GM18498 (cell line): ENCODE measurements around the gene TJP2.
"Not testable (repeated sequence)": the region's sequence is repeated elsewhere in the genome, so short reads cannot be mapped to it uniquely, and the experiment has no call there.

ENCODE experiments used
- ATAC-seq: cut with Tn5 transposase; IDR thresholded peaks from one replicate; pipeline ENCODE4 v1.9.1; 2021; ENCODE audit warnings: mild to moderate bottlenecking, moderate library complexity; ENCODE audit not compliant: unreplicated experiment

TJP2 gene

DNA sequence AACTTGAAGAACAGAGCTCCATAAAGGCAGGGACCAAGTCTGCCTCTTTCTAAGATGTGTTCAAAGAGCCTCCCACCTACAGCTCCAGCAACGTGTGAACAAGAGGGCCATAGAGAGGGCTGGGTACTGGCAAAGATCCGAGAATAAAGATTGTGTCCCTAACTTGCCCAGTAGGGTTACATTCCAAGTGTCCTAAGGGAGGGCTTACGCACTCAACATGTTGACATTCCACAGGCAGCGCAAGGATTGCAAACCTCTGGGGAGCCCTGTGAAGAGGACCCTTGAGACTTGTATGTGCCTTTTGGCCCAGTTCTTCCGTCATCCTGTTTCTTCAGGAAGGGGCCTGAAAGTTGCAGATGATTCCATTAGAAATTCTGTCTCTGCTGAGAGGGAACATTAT lies 102.7 kb downstream of the TJP2 start:
- no peak for ATAC-seq

DNA sequence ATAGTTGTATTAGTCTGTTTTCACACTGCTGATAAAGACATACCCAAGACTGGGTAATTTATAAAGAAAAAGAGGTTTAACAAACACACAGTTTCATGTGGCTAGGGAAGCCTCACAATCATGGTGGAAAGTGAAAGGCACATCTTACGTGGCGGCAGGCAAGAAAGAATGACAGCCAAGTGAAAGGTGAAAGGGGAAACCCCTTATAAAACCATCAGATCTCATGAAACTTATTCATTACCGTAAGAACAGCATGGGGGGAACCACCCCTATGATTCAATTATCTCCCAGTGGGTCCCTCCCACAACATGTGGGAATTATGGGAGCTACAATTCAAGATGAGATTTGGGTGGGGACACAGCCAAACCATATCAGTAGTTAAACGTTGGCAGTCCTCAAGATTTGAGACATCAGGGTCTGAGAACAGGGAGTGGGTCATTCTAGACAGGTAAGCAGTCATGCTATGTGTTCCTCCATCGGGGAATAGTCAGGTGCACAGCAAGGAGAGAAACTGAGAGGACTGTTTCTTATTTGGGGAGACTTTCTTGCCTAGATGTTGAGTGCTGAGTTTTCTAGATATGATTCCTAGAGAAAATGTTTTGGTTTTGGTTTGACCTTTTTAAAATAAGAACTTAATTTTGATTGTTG lies 105.1 kb downstream of the TJP2 start:
- ATAC-seq, result peak; percentile 91

DNA sequence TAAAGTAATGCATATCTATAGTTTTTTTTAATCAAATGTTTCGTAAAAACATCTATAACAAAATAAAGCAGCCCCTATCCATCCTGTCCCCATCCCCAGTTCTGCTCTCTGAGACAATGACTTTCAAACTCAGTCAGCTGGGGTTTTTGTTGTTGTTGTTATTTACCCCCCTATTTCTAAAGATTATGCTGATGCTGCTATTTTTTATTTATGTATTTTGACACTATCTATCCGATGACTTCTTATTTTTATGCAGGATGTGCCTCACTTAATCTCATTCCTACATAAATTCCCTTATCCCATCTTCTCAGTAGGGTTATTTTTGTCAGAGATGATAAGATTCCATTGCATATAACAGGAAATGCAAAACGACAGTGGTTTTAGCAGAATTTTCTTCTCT lies 105.7 kb downstream of the TJP2 start:
- no peak for ATAC-seq

DNA sequence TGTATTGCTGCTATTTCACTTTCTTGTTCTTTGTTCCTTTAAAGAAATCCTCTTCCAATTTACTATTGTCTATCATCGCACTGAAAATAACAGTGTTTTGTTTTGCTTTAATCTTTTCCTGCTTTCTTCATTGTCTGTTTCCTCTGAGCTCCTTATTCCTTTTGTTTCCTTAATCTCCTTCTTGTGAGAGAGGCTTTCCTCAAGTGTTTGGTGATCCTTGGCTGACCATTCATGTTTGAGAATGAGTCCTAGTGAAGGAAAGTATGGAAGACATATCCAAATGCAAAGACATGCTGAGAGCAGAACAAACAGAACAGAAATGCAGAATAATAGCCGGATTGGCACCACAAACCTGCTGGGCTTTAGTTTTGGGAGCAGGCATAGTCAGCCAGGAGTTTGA lies 108.9 kb downstream of the TJP2 start:
- no peak for ATAC-seq

DNA sequence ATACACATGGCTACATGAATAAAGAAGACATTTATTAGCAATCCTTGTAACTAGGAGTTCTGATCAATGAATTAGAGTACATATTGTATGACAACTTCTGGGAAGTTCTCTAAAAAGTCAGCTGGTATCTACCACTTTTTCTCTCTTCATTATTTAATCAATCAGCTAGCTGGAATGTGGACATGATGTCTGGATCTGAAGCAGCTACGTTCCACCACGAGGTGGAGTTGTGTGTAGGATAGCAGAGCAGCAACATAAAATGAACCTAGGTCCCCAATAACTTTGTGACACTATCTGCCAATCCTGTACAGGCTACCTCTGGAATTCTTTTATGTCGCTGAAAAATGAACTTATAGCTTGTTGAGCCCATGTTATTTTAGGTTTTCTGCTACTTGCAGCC lies 118.0 kb downstream of the TJP2 start:
- no peak for ATAC-seq

DNA sequence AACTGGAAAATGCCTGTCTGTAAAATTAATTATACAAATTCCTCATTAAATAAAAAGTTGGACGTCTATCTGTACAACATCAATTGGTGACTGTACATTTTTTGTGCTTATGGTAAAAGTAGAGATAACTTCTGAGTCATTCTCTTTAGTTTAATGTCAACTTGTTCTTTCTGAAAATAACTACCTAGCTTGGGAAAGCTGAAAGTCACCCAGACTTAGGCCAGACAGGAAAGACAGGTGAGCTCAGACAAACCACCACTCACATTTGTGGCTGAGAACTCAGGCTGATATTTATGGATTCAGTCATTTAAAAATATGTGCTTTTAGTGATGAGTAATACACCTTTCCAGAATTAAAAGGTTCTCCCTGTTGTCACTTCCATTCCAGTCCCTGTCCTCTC lies 119.1 kb downstream of the TJP2 start:
- no peak for ATAC-seq

DNA sequence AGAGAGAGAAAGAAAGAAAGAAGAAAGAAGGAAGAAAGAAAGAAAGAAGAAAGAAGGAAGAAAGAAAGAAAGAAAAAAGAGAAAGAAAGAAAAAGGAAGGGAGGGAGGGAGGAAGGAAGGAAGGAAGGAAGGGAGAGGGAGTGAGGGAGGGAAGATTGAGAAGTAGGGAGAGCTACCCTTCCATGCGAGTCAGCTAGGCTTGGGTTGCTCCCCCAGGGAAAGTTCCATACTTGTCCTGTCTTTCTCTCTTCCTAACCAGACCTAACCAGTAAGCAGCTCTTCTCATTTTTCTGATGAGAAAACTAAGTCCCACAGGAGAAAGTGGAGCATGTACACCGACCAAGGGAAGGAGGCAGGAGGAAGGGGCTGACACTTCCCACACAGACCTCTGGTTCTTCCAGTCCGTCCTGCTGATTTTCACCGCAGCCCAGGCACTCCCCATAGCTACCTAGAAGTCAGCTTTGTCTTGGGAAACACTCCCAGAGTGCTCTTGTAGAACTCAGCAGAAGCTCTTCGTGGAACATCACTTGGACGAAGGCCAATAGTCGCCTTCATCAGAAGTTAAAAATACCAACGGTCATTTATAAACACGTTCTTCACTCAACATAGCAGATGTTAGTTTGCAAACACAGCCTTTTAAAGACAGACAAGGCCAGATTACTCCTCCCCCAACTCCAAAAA lies 121.9 kb downstream of the TJP2 start:
- ATAC-seq, result no peak

DNA sequence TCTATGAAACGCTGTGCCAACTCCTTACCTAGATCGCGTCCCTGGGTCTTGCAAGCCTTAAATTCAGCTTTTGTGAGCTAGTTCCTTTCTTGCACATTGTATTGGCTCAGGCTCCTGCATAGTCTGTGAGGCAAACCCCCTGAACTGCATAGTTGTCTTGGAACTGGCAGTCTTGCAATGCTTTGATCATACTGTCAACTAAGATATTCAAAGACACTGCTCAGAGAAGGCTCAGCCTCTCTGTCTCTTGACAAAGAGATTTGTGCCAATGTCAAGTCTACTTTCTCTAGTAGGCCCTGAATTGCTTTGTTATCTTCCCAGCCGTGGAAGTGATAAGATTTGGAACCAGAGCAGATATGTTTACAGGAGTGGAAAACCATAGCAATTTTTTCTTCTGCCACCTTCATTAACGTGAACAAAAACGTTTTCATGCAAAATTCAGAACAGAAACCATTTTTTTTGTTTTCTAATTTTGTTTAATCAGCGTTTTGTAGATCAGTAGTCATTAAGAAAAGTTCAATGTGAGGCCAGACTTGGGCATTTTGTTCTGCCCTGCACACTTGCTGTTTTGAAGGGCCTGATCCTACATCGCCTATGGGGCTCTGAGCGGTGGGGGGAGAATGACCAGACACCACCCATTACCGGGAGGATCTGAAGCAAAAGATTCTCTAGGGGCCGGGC lies 123.4 kb downstream of the TJP2 start:
- ATAC-seq, result no peak

DNA sequence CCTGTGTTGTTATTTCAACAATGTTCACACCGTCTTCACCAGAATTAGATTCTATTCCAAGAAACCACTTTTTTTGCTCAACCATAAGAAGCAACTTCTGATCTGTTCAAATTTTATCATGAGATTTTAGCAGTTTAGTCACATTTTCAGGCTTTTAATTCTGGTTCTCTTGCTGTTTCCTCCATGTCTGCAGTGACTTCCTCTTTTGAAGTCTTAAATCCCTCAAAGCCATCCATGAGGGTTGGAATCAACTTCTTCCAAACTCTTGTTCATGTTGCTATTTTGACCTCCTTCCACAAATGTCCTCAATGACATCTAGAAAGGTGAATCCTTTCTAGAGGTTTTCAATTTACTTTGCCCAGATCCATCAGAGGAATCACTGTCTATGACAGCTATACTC lies 125.2 kb downstream of the TJP2 start:
- ATAC-seq, result no peak

DNA sequence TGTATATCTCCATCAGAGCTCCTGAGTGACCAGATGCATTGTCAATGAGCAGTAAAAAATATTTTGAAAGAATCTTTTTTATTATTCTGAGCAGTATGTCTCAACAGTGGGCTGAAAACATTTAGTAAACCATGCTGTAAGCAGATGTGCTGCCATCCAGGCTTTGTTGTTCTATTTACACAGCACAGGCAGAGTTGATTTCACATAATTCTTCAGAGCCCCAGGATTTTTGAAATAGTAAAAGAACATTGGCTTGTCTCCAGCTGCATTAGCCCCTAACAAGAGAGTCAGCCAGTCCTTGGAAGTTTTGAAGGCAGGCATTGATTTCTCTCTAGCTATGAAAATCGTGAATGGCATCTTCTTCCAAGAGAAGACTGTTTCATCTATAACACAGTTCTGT lies 125.7 kb downstream of the TJP2 start:
- ATAC-seq, result no peak

DNA sequence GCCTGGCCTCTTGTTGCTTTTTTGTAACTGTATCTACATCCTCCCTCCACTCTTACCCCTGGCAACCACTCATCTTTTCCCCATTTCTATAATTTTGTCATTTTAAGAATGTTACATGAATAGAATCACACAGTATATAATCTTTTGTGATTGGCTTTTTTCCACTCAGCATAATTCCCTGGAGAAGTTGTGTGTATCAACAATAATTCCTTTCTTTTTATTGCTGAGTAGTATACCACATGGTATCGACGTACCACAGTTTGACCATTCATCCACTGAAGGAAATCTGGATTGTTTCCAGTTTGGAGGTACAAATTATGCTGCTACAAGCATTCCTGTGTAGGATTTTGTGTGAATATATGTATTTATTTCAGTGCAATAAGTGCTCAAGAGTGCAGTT lies 129.3 kb downstream of the TJP2 start:
- ATAC-seq, result no peak

DNA sequence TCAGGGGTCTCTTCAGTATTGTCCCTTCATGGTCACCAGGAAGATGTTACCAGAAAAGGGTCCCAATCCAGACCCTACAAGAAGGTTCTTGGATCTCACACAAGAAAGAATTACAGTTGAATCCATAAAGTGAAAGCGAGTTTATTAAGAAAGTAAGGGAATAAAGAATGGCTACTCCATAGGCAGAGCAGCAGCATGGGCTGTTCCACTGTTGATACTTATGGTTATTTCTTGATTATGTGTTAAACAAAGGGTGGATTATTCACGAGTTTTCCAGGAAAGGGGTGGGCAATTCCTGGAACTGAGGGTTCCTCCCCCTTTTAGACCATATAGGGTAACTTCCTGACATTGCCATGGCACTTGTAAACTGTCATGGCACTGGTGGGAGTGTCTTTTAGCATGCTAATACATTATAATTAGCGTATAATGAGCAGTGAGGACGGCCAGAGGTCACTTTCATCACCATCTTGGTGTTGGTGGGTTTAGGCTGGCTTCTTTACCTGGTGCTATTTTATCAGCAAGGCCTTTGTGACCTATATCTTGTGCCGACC lies 132.9 kb downstream of the TJP2 start:
- ATAC-seq, result not testable (repeated sequence)

DNA sequence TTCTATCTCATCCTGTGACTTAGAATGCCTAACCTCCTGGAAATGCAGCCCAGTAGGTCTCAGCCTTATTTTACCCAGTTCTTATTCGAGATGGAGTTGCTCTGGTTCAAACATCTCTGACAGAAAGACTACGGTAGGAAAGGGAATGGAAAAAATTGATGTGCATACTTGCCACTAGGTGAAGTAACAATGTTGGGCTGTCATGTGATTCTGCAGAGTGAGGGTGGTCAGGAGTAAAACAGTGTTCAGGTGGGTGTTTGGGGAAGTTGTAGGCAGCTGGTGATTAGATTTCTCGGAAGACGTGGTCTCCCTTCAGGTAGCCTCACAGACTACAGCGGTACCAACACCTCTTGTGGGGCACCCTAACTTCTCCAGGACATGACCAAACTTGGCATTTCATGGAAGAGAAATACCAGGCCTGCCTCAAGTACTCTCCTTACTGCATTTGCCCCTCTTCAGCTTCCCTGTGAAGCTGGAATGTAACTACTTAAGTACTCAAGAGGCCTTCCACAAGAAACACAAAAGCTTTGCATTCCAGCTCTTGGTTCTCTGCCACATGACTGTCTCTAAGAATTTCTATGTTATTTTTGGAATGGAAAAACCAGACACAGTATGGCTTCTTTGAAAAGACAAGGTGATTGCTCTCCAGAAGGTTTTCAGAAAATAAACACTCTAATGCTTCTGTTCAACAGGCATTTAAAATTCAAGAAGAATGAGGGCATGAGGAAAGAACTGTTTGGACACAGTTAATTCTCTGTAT lies 133.5 kb downstream of the TJP2 start:
- no peak for ATAC-seq

DNA sequence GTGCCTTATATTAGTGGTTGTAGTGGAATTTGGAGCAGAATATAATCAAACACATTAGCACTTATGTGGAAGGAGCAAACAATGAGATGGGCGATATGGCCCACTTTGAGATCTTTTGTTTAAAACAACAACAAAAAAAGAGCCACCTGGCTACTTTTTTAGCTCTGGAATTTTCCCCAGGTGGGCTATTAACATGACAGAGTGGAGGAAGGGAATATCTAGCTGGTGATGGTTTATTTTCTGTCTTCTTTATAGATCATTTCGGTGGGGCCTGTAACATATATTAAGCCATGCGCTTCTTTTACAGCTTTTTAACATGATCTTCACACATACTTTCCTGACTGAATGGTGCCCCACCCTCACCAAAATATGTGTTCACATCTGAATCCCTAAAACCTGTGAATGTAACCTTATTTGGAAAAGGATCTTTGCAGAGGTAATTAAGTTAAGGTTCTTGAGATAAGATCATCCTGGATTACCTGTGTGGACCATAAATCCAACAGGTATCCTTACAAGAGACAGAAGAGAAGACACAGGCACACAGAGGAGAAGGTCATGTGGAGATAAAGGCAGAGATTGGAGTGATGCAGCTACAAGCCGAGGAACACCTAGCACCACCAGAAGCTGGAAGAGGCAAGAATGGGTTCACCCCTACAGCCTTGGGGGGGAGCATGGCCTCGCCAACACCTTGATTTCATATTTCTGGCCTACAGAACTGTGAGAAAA lies 134.3 kb downstream of the TJP2 start:
- no peak for ATAC-seq

DNA sequence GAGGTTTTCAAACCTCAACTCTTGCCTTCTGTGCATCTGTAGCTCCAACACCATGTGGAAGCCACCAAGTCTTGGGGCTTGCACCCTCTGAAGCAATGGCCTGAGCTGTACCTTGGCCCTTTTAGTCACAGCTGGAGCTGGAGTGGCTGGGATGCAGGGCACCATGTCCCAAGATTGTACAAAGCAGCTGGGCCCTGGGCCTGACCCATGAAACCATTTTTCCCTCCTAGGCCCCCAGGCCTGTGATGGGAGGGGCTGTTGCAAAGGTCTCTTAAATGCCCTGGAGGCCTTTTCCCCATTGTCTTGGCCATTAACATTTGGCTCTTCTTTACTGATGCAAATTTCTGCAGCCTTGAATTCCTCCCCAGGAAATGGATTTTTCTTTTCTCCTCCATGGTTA lies 139.1 kb downstream of the TJP2 start:
- ATAC-seq, result no peak

DNA sequence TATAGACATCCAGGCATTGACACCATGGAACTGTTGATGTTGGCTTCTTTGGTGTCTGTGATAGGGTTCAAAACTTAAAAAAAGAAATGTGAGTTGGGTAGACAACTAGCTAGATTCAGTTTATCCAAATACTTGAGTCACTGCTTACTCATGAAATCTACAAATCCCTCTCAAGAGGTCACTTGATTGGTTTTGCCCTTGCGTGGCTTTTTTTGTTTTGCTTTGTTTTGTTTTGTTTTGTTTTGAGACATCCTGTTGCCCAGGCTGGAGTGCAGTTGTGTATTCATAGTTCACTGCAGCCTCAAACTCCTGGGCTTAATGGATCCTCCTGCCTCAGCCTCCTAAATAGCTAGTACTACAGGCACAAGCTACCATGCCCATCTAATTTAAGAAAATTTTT lies 140.5 kb downstream of the TJP2 start:
- ATAC-seq, result no peak

DNA sequence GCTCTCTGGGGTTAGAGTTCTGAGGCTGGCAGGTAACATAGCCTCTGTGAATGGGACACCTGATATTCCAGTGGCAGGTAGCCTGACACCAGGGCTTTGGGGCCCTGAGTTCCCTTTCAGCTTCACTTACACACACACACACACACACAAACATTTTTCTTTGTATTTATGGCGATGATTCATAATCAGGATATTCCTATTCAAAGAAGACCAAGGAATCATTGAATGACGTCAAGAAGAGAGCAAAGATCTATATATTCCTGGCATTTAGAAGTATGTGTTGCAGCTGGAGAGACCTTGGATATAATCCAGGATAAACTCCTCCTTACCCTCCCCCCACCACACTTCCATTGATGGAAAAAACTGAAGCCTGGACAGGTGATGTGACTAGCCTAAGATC lies 143.0 kb downstream of the TJP2 start:
- ATAC-seq, result no peak

DNA sequence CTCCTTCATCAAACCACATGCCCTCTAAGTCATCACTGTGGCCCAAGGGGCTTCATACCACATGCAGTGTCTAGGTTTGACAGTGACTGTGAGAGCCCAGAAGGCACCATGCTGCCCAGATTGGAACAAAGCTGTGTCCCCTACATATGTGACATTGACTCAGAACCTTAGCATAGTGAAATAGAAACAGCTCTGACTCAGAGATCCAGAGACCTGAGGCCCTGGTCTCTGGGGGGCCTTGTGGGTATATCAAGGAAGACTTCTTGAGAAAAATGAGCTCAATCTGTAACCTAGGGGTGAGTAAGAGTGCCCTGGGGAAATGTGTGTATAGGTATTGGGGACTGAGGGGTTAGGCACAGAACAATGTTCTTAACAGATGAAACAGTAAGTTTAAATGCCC lies 143.8 kb downstream of the TJP2 start:
- peak; percentile 88 for ATAC-seq

DNA sequence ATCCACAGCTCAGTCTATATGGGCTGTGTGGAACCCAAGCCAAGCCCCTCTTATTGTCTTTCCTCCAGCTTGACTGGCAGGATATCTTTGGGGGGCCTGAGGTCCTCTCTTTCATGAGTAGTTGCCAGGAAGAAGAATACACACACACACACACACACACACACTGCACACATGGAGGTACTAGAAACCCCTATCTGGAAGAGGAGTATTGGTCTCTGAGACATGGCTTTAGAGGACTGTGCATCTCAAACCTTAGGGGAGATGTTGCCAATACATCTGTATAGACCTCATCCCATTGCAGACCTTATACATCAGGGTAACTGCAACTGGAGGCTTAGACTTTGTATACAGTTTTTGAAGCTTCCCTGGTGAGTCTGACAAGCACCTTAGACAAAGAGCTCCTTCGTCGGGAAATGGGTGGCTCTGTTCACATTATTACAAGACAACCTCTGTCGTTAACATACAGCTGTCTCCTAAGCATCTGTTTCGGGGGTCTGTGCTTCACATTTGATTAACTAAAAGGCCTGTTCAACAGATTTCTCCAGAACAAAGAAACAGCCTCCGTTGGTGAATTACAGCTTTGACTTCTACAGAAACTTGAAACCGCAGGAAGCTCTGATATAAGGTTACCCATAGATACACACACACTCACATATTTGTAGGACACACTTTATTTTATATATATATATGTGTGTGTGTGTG lies 145.4 kb downstream of the TJP2 start:
- no peak for ATAC-seq

DNA sequence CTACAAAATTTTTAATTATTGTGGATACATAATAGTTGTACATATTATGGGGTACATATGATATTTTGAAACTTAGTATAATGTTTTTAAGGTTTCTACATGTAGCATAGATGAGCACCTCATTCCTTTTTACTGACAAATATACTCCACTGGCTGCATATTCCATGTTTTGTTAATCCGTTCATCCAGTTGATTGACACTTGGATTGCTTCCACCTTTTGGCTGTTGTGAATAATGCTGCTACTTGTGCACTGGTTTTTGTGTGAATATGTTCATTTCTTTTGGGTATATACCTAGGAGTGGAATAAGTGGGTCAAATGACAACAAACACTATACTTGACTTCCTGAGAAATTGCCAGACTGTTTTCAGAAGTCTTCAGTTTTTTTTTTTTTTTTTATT lies 148.2 kb downstream of the TJP2 start:
- no peak for ATAC-seq
